Lower leg skin (tissue), 4 donors: ENCODE data around the gene IL31. TPM values are rescaled to one million over a fixed set of nuclear protein-coding genes. Genes with fewer than 3 reads are reported as not detected.

Experiments used
- DNase-seq, 2 donors: peaks; one replicate each; pipeline ENCODE4 v3.0.0-alpha.2; 2019; ENCODE audit warnings: low spot score in 2 of 2
- H3K4me3 ChIP-seq: fragments of 200-600 bp; sonication (generic); 2 replicates; pipeline ENCODE4 v1.5.1; 2017; ENCODE audit warnings: mild to moderate bottlenecking, low read depth; ENCODE audit not compliant: poor library complexity, severe bottlenecking
- POLR2A ChIP-seq, 2 donors: fragments of 450-650 bp; IDR thresholded peaks; one replicate each; pipeline ENCODE4 v1.6.1; 2016 to 2017; ENCODE audit warnings: antibody characterized with exemption in 2 of 2, mild to moderate bottlenecking in 1 of 2, moderate library complexity in 1 of 2
- WGBS, 2 donors: methylation state at CpG; one replicate each; pipeline ENCODE4 v1.1.5; 2018; 5-methylcytosine and 5-hydroxymethylcytosine counted together
- intact Hi-C: fragments of 100-400 bp; cut with DNase I; formaldehyde crosslinking; loops from one replicate; pipeline ENCODE4 v1.15.0; 2023; ENCODE audit warnings: low total_unique reads
- total RNA-seq, 4 donors: library from RNA; depleted of rRNA; stranded (reverse); fragments of >200 nt; gene quantifications; one replicate each; pipeline ENCODE4 v1.1.0, GENCODE V29; 2016
- TF ChIP-seq, protein P1 (sequence below), 3 donors: fragments of 450-650 bp; IDR thresholded peaks; one replicate each; pipeline ENCODE4 v1.5.1; 2016; ENCODE audit warnings: antibody characterized with exemption in 3 of 3, mild to moderate bottlenecking in 3 of 3, moderate library complexity in 2 of 3

The IL31 gene
- total RNA-seq, 4 donors from 2014 or later: not detected

DNA sequence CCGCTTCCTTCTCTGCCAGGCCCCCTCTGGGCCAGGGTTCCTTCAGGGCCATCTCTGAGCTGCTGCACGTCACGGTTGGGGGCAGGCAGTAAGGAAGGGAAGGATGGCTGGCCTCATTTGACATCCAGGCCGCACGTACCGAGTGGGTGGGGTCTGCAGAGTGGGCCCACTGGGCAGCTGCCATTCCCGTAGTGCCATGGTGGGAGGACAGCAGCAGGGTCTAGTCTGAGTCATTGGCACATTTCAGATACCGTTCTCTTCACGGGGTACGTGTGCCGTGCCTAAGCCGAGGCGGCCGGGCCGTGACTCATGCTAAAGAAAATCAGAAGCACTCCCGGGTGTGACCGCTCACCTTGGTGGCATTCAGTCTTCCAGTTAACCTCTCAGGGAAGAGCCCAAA, 43.9 kb downstream of the IL31 start:
- TF ChIP-seq POLR2A (IDR thresholded peaks at IDR 0.05): no peak
- TF ChIP-seq, protein P1, sequence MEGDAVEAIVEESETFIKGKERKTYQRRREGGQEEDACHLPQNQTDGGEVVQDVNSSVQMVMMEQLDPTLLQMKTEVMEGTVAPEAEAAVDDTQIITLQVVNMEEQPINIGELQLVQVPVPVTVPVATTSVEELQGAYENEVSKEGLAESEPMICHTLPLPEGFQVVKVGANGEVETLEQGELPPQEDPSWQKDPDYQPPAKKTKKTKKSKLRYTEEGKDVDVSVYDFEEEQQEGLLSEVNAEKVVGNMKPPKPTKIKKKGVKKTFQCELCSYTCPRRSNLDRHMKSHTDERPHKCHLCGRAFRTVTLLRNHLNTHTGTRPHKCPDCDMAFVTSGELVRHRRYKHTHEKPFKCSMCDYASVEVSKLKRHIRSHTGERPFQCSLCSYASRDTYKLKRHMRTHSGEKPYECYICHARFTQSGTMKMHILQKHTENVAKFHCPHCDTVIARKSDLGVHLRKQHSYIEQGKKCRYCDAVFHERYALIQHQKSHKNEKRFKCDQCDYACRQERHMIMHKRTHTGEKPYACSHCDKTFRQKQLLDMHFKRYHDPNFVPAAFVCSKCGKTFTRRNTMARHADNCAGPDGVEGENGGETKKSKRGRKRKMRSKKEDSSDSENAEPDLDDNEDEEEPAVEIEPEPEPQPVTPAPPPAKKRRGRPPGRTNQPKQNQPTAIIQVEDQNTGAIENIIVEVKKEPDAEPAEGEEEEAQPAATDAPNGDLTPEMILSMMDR (IDR thresholded peaks at IDR 0.05): no peak
- intact Hi-C loops: no loop called here
- DNase-seq: no peak
- no peak overlapping the region for H3K4me3 ChIP-seq
- WGBS, 2 donors: 86 to 93% methylated on average over 16 to 17 of the region's 17 CpGs

DNA sequence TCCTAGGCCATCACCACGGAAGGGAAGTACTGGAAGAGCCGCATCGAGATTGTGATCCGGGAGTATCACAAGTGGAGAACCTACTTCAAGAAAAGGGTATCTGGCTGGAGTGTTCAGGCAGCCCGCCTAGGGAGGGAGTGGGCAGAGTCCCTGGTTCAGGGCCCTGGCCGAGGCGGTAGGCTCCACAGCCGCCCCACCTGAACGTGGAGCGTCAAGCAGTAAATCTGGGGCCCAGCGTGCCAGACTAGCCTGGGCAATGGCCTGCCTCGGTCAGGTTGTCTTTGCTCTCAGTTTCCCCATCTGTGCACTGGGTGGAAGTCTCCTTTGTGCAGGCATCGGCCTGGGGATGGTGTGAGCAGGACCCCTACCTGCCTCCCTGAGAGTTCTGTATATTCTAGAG, 44.9 kb downstream of the IL31 start:
- DNase-seq: no peak
- intact Hi-C loops: loop anchor here (10.0 kb wide), 1 partner anchor 194 kb away; no protein-coding TSS in a partner anchor
- no peak overlapping the region for H3K4me3 ChIP-seq
- TF ChIP-seq, protein P1 (IDR thresholded peaks at IDR 0.05): no peak
- no peak for TF ChIP-seq POLR2A (IDR thresholded peaks at IDR 0.05)
- 91 to 95% methylated on average over 12 to 13 of the region's 13 CpGs for WGBS, 2 donors

DNA sequence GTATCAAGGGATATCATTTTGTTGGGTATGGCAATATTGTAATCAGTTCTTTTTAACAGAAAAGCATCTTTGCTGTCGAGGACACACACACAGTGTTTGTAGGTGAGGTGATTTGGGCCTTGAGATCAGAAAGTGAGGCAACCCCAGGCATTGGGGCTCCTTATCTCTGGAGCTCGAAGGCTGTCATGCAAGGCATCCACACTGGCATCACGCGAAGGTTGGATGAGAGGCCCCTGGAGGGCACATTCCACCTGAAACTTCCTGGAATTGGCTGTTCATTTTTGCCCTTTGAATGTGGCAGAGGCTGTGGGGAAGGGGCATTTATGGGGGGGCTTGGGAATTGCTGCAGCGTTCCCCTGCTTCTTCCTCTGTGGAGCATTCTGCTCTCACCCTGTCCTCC, 45.5 kb downstream of the IL31 start:
- no peak for DNase-seq
- intact Hi-C loops: loop anchor here (10.0 kb wide), 1 partner anchor 194 kb away; no protein-coding TSS in a partner anchor
- TF ChIP-seq POLR2A (IDR thresholded peaks at IDR 0.05): no peak
- TF ChIP-seq, protein P1 (IDR thresholded peaks at IDR 0.05): no peak
- H3K4me3 ChIP-seq: no peak overlapping the region
- 86 to 87% methylated on average over 5 of the region's 5 CpGs for WGBS, 2 donors

GRCh38 chr12:122127839-122128238, 46.2 kb downstream of the IL31 start:
- H3K4me3 ChIP-seq: no peak overlapping the region
- DNase-seq: no peak
- intact Hi-C loops: loop anchor here (10.0 kb wide), 1 partner anchor 193 kb away; no protein-coding TSS in a partner anchor
- no peak for TF ChIP-seq POLR2A (IDR thresholded peaks at IDR 0.05)
- TF ChIP-seq, protein P1 (IDR thresholded peaks at IDR 0.05): no peak
- 87 to 90% methylated on average over 13 of the region's 13 CpGs for WGBS, 2 donors

- WGBS, 2 donors: 89 to 90% methylated on average over 15 of the region's 15 CpGs
- DNase-seq: no peak
- H3K4me3 ChIP-seq: no peak overlapping the region
- intact Hi-C loops: loop anchor here (10.0 kb wide), 1 partner anchor 192 kb away; no protein-coding TSS in a partner anchor
- TF ChIP-seq, protein P1 (IDR thresholded peaks at IDR 0.05): no peak
- no peak for TF ChIP-seq POLR2A (IDR thresholded peaks at IDR 0.05)
These were observed 47.1 kb downstream of the IL31 start for GRCh38 chr12:122126713-122127597.
